Head of caudate nucleus (tissue), 42 donors: Measurements from ENCODE around the gene RHOA.
A peak's percentile ranks its signal among the peaks of the same experiment; 100 is the strongest.

Experiments used
- DNase-seq, 42 donors: peaks; one replicate each; pipeline versions ENCODE4 v3.0.0 to v3.0.0-alpha.2; 2020 to 2021; ENCODE audit warnings: mixed read lengths in 7 of 42
- intact Hi-C: fragments of 100-400 bp; cut with DNase I; formaldehyde crosslinking; loops from one replicate; pipeline ENCODE4 v1.15.0; 2022

The RHOA gene

DNA sequence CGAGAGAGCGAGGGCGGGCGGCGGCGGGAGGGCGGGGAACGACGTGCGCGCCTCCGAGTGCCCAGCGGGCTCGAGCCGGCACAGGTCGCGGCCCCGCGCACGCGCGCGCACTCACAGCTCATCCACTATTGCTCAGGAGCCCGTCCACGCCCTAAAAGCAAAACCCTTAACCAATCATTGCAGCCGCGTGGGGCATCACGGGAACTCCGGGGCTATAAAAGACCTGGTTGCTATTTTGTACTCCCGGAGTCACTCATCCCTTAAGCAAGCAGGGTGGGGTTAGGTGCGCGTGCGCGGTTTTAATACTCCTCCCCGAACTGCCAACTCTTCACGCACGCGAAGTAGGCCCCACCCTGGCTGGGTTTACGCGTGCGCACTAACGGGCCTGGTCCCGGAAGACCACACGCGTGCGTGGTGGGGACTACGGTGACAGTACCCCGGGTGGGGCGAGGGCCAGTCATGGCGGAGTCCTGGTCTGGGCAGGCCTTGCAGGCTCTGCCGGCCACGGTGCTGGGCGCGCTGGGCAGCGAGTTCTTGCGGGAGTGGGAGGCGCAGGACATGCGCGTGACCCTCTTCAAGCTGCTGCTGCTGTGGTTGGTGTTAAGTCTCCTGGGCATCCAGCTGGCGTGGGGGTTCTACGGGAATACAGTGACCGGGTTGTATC lies at the start of gene RHOA, which contains the start of gene TCTA:
Gene RHOA, minus strand, starts transcription at position 9 of the 664 bp plus-strand sequence. CDS start 36,387 bp downstream, outside the sequence.
Gene TCTA, plus strand, starts transcription at position 456 of the 664 bp plus-strand sequence. Its CDS starts 4 bp downstream, at position 460.
- peak; percentile 95 to 100 (median 99) for DNase-seq
- intact Hi-C loops, result loop anchor here (10.0 kb wide), 2 partner anchors 67 to 387 kb away; partner anchors contain the start of genes IMPDH2, NDUFAF3 and USP4

DNA sequence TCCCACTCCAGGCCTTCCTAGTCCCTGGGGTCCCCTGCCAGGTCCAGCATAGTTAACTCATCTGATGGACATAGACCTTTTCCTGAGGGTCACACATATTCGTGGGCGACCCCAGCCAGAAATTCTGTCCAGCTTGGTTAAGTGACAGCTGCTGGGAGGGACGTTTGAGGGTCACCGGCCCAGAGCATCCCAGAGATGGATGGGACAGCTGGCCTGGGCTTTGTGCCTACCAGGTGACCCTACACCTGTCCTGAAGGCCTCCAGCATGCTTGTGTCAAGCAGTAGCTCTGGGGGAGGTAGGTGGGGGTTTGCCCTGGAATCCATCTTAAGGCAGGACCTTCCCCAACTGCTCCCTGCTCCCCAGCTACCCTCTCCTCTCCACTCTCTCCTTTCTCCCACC lies 49.2 kb upstream of the RHOA start:
- intact Hi-C loops, result no loop called here
- DNase-seq, result no peak

DNA sequence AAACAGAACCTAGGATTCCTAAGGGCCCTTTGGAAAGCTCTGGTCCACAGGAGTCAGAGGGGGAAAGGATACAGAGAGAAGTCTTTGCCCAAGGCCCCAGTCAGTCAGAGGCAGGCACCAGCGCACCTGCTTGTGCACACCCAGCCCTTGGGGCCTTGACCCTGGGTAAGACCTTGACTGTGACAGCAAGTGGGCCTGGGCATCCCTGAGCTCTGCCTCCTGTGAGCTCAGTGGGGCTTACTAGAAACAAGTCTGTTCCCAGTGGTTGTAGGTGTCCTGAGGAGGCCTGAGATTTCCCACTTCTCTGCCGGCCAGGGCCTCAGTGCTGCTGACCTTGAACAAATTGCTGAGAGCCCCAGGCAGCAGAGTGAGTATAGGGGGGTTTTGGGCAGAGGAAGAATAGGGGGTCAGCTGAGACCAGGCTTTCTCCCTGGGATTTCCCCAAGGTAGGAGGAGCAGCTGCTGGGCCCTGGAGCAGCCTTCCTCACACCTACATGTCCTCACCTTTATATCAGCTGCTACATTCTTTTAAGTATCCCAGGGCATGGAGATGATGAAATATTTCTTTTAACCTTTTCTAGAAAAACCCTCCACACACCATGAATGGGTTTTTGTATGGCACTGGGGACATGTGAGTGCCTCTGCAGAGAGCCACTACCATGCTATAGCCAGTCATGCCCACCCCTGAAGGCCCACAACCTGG lies 48.6 kb upstream of the RHOA start:
- intact Hi-C loops, result no loop called here
- DNase-seq, result no peak

DNA sequence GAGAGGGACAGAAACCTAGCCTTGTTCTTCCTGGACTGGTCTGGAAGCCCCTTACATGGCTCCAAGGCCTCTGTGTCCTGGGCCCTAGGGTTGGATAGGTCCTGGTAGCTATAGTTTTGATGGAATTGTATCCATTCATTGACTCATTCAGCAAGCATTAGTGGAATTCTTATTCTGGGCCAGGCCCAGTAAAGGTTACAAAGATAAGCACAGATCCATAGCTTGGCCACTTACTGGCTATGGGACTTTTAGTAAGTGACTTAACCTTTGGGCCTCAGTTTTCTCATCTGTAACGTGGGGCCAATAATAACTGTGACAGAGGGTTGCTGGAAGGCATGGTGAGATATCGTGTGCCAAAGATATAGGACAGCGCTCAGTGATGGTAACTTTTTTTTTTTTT lies 44.7 kb upstream of the RHOA start:
- intact Hi-C loops, result no loop called here
- no peak for DNase-seq

DNA sequence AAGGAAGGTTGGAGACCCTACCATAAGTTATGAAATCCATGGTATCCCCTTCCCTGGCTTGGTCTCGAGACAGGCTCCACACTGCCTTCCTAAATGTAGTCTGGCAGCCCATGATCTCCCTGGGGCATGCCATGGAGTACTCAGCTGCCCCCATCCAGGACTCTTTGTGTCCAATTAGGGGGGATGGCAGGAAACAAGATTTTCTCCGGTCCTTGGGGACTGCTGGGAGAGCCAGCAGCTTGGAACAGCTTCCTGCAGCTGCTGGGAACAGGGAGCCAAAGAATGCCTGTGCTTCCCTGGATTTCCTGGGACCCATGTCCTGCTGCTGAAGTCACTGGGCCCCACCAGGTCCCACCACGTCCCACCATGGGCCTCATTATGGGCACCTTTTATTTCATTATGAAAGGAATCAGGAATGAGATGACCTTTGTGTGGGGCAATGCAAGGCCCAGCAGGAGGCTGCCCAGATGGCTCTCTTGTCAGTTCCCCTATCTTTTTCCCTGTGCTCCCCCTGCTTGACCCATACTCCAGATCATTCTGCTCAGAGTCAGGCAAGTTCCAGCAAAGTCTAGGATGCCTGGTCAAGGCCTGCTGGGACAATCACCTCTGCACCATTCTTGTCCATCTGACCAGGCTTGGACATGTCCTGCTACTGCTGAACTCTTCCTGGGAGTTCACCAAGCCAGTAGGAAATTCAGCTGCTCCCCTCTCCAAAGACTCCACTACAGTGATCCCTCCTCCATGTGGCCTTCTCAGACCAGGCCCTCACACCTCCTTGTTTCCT lies 43.3 kb upstream of the RHOA start:
- no peak for DNase-seq

DNA sequence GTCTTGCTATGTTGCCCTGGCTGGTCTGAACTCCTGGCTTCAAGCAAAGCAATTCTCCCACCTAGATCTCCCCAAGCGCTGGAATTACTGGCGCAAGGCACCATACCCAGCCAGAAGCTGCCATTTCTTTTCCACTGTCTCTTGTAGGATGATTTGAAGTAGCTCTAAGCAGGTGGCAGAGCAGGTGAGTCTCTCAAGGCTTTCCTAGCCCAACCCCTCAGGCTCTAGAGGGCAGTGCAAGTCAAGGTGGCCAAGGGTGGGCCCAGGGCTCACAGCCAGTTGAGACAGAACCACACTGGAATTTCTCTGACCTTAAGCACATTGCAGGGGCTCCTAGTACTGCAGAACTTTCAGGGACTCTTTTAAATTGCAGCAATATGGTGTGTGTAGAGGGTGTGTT lies 42.7 kb upstream of the RHOA start:
- intact Hi-C loops, result no loop called here

More for the DNA sequence above, 43.3 kb upstream of the RHOA start:
- intact Hi-C loops, result no loop called here

DNA sequence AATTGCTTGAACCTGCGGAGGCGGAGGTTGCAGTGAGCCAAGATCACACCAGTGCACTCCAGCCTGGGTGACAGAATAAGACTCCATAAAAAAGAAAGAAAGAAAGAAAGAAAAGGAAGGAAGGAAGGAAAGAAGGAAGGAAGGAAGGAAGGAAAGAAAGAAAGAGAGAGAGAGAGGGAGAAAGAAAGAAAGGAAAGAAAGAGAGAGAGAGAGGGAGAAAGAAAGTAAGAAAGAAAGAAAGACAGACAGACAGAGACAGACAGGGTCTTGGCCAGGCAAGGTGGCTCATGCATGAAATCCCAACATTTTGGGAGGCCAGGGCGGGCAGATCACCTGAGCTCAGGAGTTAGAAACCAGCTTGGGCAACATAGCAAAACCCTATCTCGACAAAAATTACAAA lies 41.8 kb upstream of the RHOA start:
- intact Hi-C loops, result no loop called here
- DNase-seq, result no peak

More for the DNA sequence above, 42.7 kb upstream of the RHOA start:
- no peak for DNase-seq

DNA sequence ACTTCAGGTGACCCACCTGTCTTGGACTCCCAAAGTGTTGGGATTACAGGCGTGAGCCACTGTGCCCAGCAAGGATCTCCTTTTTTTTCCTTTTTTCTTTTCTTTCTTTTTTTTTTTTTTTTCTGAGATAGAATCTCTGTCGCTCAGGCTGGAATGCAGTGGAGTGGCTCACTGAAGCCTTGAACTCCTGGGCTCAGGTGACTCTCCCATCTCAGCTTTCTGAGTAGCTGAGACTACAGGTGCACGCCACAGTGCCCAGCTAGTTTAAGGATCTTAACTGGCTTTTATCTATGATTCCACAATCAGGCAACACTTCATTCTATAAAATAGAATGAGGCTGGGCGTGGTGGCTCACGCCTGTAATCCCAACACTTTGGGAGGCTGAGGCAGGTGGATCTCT lies 33.6 kb upstream of the RHOA start:
- intact Hi-C loops, result no loop called here
- DNase-seq, result no peak

DNA sequence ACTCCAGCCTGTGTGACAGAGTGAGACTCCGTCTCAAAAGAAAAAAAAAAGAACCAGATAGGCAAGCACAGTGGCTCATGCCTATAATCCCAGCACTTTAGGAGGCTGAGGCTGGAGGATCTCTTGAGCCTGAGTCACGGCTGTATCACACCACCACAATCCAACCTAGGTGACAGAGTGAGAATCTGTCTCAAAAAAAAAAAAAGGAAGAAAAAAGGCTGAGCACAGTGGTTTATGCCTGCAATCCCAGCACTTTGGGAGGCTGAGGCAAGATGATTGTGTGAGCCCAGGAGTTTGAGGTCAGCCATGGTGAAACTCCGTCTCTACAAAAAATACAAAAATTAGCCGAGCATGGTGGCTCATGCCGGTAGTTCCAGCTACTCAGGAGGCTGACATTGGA lies 23.0 kb upstream of the RHOA start:
- DNase-seq, result no peak
- intact Hi-C loops, result no loop called here

DNA sequence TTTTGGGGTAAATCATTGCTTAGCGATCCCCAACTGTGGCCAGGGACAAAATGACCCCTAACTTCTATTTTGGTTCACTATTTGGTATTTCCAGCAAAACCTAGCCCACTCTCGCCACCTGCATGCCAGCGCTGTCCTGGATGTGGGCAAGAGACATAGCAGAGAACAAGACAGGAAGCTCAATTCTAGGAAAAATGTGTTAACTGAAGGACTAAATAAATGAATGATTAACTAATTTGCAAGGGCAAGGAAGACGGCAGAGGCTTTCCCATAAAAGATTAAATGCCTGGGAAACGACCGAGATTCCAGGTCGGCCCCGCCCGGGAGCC lies 16.9 kb upstream of the RHOA start:
- peak in 4 of 42 donors; percentile 5 to 46 (median 8) for DNase-seq
- intact Hi-C loops, result no loop called here

DNA sequence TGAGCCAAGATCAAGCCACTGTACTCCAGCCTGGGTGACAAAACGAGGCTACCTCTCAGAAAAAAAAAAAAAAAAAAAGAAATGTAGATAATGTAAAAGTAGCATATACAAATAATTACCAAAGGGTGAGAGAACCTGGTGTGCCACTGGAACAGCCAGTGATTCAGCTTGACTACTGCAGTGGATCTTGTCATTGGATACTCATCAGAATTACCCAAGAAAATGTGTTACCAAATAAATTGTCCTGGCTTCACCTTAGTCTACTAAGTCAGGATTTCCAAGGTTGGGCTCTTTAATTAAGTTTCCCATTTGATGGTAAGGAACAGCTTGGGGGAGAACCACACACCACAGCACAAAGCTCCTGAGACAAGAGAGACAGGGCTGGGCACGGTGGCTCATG lies 15.8 kb upstream of the RHOA start:
- intact Hi-C loops, result no loop called here
- no peak for DNase-seq

DNA sequence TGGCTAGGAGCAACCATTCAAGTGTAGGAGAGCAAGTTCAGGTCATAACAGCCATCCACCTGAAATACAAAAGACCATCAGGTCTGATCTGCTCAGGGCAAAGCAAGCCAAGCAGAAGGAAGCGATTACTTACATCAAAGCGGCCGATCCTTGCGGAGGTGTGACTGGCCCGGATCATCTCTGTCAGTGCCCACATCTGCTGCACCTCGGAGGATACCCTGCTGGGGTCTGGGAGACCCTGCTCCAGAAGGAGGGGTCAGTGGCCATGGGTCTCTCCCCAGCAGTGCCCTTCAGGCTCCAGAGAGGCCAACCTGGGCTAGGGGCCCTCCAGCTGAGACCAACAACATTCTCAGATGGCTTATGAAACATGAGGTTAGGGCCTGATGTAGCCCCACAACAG lies 13.0 kb upstream of the RHOA start:
- no peak for DNase-seq
- intact Hi-C loops, result no loop called here

DNA sequence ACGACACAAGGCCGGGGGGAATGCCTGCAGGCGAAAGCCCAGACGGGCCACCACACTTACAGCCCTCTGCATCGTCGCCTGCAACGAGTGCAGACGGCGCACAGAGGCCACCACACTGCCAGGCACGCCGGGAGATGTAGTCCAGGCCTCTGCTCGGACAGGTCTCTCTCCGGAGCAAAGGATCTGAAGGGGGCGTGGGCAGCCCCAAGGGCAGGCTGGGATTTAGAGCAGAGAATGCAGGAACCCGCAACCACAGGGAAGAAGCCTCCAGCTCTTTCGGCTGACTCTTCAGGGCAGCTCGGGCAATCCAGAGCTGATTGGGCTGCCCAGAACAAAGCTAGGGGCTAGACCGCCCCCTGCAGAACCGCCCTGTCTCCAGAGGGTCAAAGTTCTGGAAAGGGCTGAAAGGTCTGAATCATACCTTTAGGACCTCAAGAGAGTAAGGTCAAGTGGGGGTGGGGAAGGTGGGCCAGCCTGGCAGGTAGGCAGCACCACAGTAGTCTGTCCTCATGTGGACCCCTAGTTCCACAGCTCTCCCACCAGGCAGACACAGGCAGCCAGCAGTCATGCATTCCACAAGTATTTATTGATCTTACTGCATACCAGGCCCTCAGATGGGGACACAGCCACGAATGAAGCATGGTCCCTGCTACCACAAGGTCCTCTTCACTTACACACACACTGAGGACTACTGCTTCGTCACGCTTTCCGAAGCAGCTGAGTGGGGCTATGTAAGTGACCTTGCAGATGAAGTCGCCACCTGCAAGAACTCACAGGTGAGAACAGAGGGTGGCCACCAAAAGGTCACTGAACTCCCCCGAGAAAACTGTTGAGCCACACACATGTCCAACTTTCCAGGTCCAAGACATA lies 10.8 kb upstream of the RHOA start, which contains the start of gene AMT:
Gene AMT, minus strand, starts transcription at position 95 of the 870 bp plus-strand sequence. Its CDS starts 23 bp downstream, at position 72.
- intact Hi-C loops, result no loop called here
- peak in 41 of 42 donors; percentile 21 to 70 (median 48) for DNase-seq

DNA sequence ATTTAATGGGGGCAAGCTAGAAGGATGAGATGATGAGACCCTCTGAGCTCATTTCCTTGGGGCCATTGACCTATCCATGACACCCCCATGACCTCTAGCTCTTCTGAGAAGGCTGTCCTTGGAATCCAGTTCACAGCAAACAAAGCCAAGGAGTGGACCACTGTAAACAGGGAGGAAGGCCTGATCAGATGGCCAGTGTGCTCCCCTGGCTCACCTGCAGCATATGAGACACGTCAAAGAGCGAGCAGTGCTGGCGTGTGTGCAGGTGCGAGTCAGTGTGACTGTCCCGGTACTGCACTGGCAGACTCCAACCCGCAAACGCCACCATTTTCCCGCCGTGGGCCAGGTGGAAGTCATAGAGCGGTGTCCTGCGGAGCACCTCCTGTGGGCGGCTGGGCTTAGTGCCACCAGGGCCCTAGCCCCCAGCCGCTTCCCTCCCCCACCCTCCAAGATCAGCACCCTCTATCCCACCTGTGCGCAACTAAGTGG lies 10.2 kb upstream of the RHOA start:
- DNase-seq, result peak in 1 of 42 donors; percentile 45
- intact Hi-C loops, result no loop called here

DNA sequence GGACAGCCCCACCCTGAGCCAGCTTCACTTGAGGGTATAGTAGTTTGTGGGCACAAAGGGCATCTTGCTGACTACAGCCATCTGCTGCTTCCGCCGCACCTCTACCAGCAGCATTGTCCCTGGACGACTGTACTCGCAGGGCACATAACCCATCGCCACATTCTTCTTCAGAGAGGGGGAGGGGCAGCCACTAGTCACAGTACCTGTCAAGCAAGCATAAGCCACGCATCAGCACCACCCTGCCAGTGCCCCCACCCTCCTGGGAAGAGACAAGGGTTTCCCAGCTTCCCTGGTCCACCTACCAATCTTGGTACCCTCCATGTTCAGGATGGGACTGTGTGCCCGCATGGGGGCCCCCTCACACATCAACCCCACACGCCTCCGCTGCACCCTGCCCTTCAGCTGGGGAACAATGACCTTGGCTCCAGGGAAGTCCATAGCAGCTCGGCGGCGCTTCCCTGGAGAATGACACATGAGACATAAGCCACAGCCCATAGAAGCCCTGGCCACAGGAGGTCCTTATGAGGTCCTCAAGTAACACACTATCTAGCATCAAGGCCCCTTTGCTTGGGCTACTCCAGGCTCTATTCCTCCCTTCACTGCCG lies 5.8 kb upstream of the RHOA start:
- intact Hi-C loops, result loop anchor here (10.0 kb wide), 2 partner anchors 73 to 393 kb away; partner anchors contain the start of genes IMPDH2, NDUFAF3 and USP4
- DNase-seq, result no peak

DNA sequence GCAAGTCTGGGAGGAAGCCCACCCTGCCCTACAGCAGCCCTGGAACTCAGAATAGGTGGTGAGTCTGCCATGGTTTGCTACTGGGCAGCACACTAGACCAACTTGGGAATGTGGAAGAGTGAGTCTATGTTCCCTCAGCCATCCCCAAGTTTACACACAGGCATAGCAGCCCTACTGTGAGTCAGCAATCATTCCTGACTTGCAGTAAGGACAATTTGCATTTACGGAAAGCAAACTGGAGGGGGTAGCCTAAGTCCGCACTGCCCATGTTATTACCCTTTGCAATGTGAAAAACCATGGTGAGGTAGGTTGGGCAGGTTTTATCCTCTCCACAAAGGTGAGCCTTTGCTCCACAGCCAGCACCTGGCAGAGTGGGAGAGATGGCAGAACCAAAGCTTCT lies 5.1 kb upstream of the RHOA start:
- intact Hi-C loops, result loop anchor here (10.0 kb wide), 2 partner anchors 72 to 392 kb away; partner anchors contain the start of genes IMPDH2, NDUFAF3 and USP4
- no peak for DNase-seq

DNA sequence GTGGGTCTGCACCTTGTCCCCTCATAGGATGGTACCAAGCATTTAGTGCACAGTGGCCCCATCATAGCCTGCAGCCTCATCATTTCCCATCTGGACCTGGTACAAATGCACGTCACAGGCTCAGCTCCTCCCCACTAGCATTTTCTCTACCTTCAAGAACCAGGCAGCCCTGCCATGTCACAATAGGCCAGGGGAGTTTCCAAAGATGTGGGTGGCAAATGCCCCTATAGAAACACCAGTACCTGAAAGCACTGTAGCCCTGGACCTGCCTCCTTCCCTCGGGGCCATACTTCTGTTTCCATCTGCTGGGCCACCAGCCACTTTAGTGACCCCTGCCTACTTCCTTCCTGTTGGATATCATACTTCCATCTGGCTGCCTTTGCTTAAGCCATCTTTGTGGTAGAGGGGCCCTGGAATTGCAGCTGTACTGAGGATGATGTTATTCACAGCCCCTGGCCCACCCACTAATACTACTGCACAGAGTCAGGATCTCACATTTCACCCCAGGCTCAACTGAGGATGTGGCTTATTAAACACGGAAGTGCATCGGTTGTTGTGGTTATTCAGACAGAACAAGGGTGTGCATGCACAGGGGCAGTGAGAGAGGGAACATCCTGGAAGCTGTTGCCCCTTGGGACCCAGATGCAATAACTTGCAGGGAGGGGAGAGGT lies 4.3 kb upstream of the RHOA start:
- peak in 3 of 42 donors; percentile 17 to 21 (median 21) for DNase-seq
- intact Hi-C loops, result loop anchor here (10.0 kb wide), 2 partner anchors 71 to 391 kb away; partner anchors contain the start of genes IMPDH2, NDUFAF3 and USP4
